ENCODE results near the gene UBE2N.

Gene UBE2N

DNA sequence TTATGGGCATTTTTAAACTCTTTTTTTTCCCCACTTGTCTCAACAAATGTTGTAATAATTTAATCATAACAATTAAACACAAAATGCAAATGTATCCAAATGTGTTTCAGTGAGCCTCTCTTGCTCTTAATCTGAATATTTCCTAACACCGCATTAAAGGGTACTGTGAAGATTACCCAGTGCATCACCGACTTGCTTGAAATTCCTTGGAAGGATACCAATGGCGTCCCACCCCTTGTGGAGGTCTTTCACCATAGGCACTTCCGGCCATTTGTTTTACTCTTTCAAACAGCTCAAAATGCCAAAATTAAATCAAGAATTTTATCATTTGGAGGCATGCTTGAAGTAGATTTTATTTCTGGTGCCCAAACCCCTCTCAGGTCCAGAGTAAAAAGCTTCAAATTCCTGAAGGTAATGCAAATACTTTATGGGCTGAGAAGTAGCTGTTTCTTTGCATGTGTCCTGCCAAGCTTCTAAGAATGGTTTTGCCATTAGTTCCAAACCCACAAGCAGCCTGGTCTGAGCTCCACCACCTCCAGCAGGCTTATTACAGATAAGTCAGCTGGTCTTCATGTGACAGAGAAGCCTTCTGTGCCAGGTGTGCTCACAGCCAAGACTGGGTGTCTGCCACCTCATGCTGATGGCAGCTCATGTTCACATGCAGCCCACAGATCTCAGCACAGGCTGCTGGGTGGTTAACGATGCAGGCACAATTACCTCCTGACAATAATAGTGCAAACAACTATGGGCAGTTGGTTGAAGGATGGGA, 80.4 kb downstream of the UBE2N start:
- DNase-seq (ENCODE audit: low read depth in 1 of 2, low spot score in 1 of 2), result no peak
- no peak overlapping the region for H3K4me3 ChIP-seq (replicated peaks; ENCODE audit: insufficient read depth, low read length)
- no peaks in the 10 kb centered on the region for H3K27me3 ChIP-seq (ENCODE audit: insufficient read depth, poor library complexity, severe bottlenecking)
- H3K27ac ChIP-seq (replicated peaks), result no peak overlapping the region
- TF ChIP-seq GABPA (IDR thresholded peaks at IDR 0.05; ENCODE audit: low read depth) (no peak), SPI1 (IDR thresholded peaks at IDR 0.05; ENCODE audit: borderline replicate concordance, low read depth) (no peak), POLR2AphosphoS5 (IDR thresholded peaks at IDR 0.05; ENCODE audit: low read depth) (no peak)
- TF ChIP-seq, protein P1, sequence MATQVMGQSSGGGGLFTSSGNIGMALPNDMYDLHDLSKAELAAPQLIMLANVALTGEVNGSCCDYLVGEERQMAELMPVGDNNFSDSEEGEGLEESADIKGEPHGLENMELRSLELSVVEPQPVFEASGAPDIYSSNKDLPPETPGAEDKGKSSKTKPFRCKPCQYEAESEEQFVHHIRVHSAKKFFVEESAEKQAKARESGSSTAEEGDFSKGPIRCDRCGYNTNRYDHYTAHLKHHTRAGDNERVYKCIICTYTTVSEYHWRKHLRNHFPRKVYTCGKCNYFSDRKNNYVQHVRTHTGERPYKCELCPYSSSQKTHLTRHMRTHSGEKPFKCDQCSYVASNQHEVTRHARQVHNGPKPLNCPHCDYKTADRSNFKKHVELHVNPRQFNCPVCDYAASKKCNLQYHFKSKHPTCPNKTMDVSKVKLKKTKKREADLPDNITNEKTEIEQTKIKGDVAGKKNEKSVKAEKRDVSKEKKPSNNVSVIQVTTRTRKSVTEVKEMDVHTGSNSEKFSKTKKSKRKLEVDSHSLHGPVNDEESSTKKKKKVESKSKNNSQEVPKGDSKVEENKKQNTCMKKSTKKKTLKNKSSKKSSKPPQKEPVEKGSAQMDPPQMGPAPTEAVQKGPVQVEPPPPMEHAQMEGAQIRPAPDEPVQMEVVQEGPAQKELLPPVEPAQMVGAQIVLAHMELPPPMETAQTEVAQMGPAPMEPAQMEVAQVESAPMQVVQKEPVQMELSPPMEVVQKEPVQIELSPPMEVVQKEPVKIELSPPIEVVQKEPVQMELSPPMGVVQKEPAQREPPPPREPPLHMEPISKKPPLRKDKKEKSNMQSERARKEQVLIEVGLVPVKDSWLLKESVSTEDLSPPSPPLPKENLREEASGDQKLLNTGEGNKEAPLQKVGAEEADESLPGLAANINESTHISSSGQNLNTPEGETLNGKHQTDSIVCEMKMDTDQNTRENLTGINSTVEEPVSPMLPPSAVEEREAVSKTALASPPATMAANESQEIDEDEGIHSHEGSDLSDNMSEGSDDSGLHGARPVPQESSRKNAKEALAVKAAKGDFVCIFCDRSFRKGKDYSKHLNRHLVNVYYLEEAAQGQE (IDR thresholded peaks at IDR 0.05; ENCODE audit: insufficient replicate concordance, low read depth), result no peak
- TF ChIP-seq, protein P2, sequence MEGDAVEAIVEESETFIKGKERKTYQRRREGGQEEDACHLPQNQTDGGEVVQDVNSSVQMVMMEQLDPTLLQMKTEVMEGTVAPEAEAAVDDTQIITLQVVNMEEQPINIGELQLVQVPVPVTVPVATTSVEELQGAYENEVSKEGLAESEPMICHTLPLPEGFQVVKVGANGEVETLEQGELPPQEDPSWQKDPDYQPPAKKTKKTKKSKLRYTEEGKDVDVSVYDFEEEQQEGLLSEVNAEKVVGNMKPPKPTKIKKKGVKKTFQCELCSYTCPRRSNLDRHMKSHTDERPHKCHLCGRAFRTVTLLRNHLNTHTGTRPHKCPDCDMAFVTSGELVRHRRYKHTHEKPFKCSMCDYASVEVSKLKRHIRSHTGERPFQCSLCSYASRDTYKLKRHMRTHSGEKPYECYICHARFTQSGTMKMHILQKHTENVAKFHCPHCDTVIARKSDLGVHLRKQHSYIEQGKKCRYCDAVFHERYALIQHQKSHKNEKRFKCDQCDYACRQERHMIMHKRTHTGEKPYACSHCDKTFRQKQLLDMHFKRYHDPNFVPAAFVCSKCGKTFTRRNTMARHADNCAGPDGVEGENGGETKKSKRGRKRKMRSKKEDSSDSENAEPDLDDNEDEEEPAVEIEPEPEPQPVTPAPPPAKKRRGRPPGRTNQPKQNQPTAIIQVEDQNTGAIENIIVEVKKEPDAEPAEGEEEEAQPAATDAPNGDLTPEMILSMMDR (IDR thresholded peaks at IDR 0.05; ENCODE audit: insufficient read depth, low read length), result no peak

DNA sequence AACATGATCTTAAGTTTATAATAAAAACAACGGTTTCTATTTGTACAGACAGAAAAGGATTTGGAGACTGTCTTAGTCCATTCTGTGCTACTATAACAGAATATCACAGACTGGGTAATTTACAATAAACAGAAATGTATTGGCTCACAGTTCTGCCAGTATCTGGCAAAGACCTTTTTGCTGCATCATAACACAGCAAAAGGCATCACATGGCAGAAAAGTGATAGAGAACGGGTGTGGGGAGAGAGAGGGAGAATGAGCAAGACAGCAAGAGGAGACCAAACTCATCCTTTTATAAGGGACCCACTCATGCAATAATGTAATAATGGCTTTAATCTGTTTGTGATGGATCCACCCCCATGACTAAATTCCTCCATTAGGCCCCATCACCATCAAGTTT, 81.1 kb downstream of the UBE2N start:
- Histone ChIP-seq H3K27me3 (ENCODE audit: insufficient read depth, poor library complexity, severe bottlenecking) (no peaks in the 10 kb centered on the region), H3K27ac (replicated peaks) (no peak overlapping the region), H3K4me3 (replicated peaks; ENCODE audit: insufficient read depth, low read length) (no peak overlapping the region)
- TF ChIP-seq GABPA (IDR thresholded peaks at IDR 0.05; ENCODE audit: low read depth) (no peak), POLR2AphosphoS5 (IDR thresholded peaks at IDR 0.05; ENCODE audit: low read depth) (no peak), SPI1 (IDR thresholded peaks at IDR 0.05; ENCODE audit: borderline replicate concordance, low read depth) (no peak)
- TF ChIP-seq, protein P2 (IDR thresholded peaks at IDR 0.05; ENCODE audit: insufficient read depth, low read length), result no peak
- TF ChIP-seq, protein P1 (IDR thresholded peaks at IDR 0.05; ENCODE audit: insufficient replicate concordance, low read depth), result no peak
- DNase-seq (ENCODE audit: low read depth in 1 of 2, low spot score in 1 of 2), result no peak

DNA sequence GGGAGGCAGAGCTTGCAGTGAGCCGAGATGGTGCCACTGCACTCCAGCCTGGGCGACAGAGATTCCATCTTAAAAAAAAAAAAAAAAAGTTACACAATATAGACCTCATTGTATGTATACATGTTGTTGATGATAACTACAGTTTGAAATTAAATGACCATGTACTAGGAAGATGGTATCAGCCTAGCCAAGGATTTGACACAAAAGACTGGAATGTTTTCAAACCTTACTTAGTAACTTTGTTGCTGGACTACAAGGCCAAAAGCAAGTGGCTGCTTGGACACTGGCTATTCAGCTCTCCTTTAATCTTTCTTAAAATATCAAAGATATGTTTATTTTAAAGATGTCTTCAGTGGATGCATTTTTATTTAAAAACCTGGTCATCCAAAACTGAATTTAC, 82.9 kb downstream of the UBE2N start:
- DNase-seq (ENCODE audit: low read depth in 1 of 2, low spot score in 1 of 2), result no peak
- TF ChIP-seq, protein P2 (IDR thresholded peaks at IDR 0.05; ENCODE audit: insufficient read depth, low read length), result no peak
- TF ChIP-seq SPI1 (IDR thresholded peaks at IDR 0.05; ENCODE audit: borderline replicate concordance, low read depth) (no peak), GABPA (IDR thresholded peaks at IDR 0.05; ENCODE audit: low read depth) (no peak), POLR2AphosphoS5 (IDR thresholded peaks at IDR 0.05; ENCODE audit: low read depth) (no peak)
- TF ChIP-seq, protein P1 (IDR thresholded peaks at IDR 0.05; ENCODE audit: insufficient replicate concordance, low read depth), result no peak
- Histone ChIP-seq H3K27me3 (ENCODE audit: insufficient read depth, poor library complexity, severe bottlenecking) (no peaks in the 10 kb centered on the region), H3K4me3 (replicated peaks; ENCODE audit: insufficient read depth, low read length) (no peak overlapping the region), H3K27ac (replicated peaks) (no peak overlapping the region)
